Pancreas (tissue), 10 donors: ENCODE measurements around the gene TEX11. TPM values are rescaled to one million over a fixed set of nuclear protein-coding genes. Genes with fewer than 3 reads are reported as not detected.
"Not testable (repeated sequence)": the region's sequence is repeated elsewhere in the genome, so short reads cannot be mapped to it uniquely, and the experiment has no call there.

Source experiments
- ATAC-seq, 4 donors: fragments of 200-7000 bp; cut with Tn5 transposase; one replicate each; pipeline versions ENCODE4 v1.8.0 to v1.9.1; 2020; ENCODE audit warnings: mild to moderate bottlenecking in 4 of 4, moderate library complexity in 4 of 4
- DNase-seq, 6 donors: peaks; one replicate each; pipeline ENCODE4 v3.0.0-alpha.2; 2020
- FAIRE-seq: peaks from 2 replicates; lab custom pipeline; 2012; peaks lifted over from hg19 to GRCh38; lab: Jason Lieb, UNC
- H3K27ac ChIP-seq, 4 donors: fragments of 200-600 bp; sonication (generic); 1 replicate in 3 of 4; 2 replicates in 1 of 4; pipeline versions ENCODE4 v1.5.0 to v1.8.0; 2020
- H3K27me3 ChIP-seq, 4 donors: fragments of 200-600 bp; one replicate each; pipeline ENCODE4 v1.8.0; 2021
- H3K36me3 ChIP-seq, 3 donors: fragments of 200-600 bp; sonication (generic) in 1 of 3; one replicate each; pipeline versions ENCODE4 v1.5.0 to v1.8.0; 2020 to 2021
- H3K4me1 ChIP-seq, 3 donors: fragments of 200-600 bp; one replicate each; pipeline ENCODE4 v1.8.0; 2021
- H3K4me3 ChIP-seq, 4 donors: fragments of 200-600 bp; sonication (generic) in 2 of 4; one replicate each; pipeline versions ENCODE4 v1.5.0 to v1.8.0; 2020 to 2021
- H3K9me3 ChIP-seq, 4 donors: fragments of 200-600 bp; one replicate each; pipeline ENCODE4 v1.8.0; 2021
- WGBS, 2 donors: extraction: QIAGEN DNeasy Blood & Tissue Kit; methylation state at CpG; one replicate each; pipeline ENCODE4 v1.1.7; 2013; 5-methylcytosine and 5-hydroxymethylcytosine counted together
- intact Hi-C, 3 donors: fragments of 100-400 bp; cut with DNase I; formaldehyde crosslinking; loops; one replicate each; pipeline versions ENCODE4 v1.11.1 to v1.14.2; 2022
- polyA plus RNA-seq, 2 donors: library from polyadenylated mRNA; stranded (reverse); fragments of 200-250 nt; gene quantifications; one replicate each; pipeline ENCODE4 v1.2.3, GENCODE V29; 2013
- total RNA-seq, 6 donors: library from RNA; stranded (reverse); fragmentation: NEBNext Ultra II Directional in 4 of 6; extraction: Animal tissue kit (Norgen Biotek cat#: 25700) in 4 of 6; gene quantifications; one replicate each; pipeline versions ENCODE4 v1.2.1 to v1.2.4, GENCODE V29; 2021 to 2023
- TF ChIP-seq, protein P1 (sequence below), 4 donors: fragments of 200-600 bp; sonication (generic) in 3 of 4; IDR thresholded peaks; one replicate each; pipeline versions ENCODE4 v1.5.0 to v1.8.0; 2021; ENCODE audit warnings: antibody characterized with exemption in 4 of 4
- donor health status: healthy with polysubstance abuse.
- donor health status: DM: no; HTN: no; CAD: no; lungs with moderate emphysema.
- donor health status: DM: no; HTN: no; CAD: no.
- donor health status: control.
- donor health status: control.
- donor health status: Bipolar disorder and iron deficiency.
- donor health status: DM: yes; HTN: yes; CAD: no.
- donor health status: DM: no; HTN: no; CAD: no.
- donor health status: DM: no; HTN: no; CAD: no.
- donor health status: DM: yes; HTN: yes; CAD: no.

TEX11 gene
- total and polyA plus RNA-seq, 8 donors: 0.75 to 9.0 (median 3.5) TPM

DNA sequence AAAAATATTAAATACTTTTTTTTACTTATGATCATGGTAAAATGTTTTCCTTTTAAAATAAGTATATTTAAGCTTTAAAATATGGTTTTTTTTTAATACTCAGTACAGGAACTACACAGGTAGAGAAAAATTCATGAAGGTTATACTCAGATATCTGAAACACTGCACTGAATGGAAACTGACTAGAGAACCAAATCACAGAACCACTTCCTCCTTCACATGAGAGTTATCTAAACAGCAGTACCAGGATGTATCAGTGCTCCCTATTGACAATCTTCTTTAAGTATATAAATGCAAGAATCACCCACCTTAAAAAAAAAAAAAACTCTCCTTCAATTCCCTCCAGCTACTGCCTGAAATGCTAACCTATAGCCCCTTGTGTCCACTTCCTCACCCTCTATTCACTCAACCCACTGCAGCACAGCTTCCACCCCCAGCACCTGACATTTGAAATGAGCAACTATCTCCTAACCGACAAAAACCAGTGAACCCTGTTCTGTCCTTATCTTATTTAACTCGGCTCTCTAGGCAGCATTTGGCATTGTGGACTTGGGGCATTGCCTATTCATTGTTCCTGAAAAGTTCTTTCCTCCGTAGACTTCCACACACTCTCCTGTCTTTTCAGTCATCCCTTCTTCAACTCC, 13.3 kb upstream of the TEX11 start:
- FAIRE-seq (no peak), DNase-seq (no peak), ATAC-seq (no peak)
- Histone ChIP-seq H3K4me1 (no peaks in the 10 kb centered on the region), H3K36me3 (no peaks in the 10 kb centered on the region), H3K27me3 (peaks cover 0 to 20% (median 0%) of the 10 kb centered on the region in 4 donors), H3K4me3 (no peak overlapping the region), H3K9me3 (no peaks in the 10 kb centered on the region), H3K27ac (no peak overlapping the region)
- intact Hi-C loops: no loop called here
- 10 to 18% methylated on average over 3 of the region's 3 CpGs for WGBS, 2 donors
- TF ChIP-seq, protein P1, sequence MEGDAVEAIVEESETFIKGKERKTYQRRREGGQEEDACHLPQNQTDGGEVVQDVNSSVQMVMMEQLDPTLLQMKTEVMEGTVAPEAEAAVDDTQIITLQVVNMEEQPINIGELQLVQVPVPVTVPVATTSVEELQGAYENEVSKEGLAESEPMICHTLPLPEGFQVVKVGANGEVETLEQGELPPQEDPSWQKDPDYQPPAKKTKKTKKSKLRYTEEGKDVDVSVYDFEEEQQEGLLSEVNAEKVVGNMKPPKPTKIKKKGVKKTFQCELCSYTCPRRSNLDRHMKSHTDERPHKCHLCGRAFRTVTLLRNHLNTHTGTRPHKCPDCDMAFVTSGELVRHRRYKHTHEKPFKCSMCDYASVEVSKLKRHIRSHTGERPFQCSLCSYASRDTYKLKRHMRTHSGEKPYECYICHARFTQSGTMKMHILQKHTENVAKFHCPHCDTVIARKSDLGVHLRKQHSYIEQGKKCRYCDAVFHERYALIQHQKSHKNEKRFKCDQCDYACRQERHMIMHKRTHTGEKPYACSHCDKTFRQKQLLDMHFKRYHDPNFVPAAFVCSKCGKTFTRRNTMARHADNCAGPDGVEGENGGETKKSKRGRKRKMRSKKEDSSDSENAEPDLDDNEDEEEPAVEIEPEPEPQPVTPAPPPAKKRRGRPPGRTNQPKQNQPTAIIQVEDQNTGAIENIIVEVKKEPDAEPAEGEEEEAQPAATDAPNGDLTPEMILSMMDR (IDR thresholded peaks at IDR 0.05): no peak

- no peaks in the 10 kb centered on the region for H3K27me3 ChIP-seq
- no peak overlapping the region for H3K27ac ChIP-seq
- H3K36me3 ChIP-seq: no peaks in the 10 kb centered on the region
- WGBS, 2 donors: 81 to 88% methylated on average over 4 of the region's 4 CpGs
- intact Hi-C loops: no loop called here
- H3K4me3 ChIP-seq: no peak overlapping the region
- DNase-seq: no peak
- no peak for FAIRE-seq
- TF ChIP-seq, protein P1 (IDR thresholded peaks at IDR 0.05): no peak
- no peaks in the 10 kb centered on the region for H3K4me1 ChIP-seq
- ATAC-seq: no peak
- H3K9me3 ChIP-seq: no peaks in the 10 kb centered on the region
Measured at GRCh38 chrX:70916754-70917153, 8.2 kb upstream of the TEX11 start.

DNA sequence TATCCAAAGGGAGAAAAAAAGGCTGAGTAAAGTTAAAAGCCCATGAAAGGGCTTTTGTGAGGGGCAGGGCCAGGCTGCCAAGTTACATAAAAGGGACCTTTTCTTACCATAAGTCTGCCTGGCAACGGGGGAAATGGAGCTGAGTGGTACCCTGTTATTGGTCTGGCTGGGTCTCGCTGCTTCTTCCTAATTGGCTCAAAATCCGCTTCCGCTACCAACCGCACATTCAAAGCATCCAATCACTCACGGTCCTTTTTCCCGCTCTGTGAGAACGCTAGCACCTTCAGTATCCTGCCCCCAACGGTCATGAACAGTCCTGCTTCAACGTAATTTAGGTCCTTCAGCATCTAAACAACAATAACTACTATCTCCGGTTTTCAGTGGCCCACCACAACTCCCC, 611 bp downstream of the TEX11 start:
- no peak for ATAC-seq
- intact Hi-C loops: no loop called here
- WGBS, 2 donors: 86 to 89% methylated on average over 11 of the region's 11 CpGs

DNA sequence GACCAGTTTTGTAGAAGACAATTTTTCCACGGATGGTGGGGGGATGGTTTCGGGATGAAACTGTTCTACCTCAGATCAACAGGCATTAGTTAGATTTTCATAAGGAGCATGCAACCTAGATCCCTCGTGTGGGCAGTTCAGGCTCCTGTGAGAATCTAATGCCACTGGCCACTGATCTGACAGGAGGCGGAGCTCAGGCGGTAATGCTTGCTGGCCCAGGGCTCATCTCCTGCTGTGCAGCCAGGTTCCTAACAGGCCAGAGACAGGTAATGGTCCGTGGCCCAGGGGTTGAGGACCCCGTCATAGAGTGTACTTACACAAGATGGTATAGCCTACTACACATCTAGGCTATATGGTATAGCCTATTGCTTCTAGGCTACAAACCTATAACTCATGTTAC, 7.0 kb downstream of the TEX11 start:
- H3K4me3 ChIP-seq: no peak overlapping the region
- TF ChIP-seq, protein P1 (IDR thresholded peaks at IDR 0.05): no peak
- no peaks in the 10 kb centered on the region for H3K36me3 ChIP-seq
- ATAC-seq (no peak), FAIRE-seq (no peak), DNase-seq (no peak)
- H3K27me3 ChIP-seq: peaks cover 0 to 3% (median 0%) of the 10 kb centered on the region in 4 donors
- no peaks in the 10 kb centered on the region for H3K4me1 ChIP-seq
- H3K9me3 ChIP-seq: no peaks in the 10 kb centered on the region
- 59% methylated on average over 7 of the region's 7 CpGs for WGBS, 2 donors
- intact Hi-C loops: no loop called here
- no peak overlapping the region for H3K27ac ChIP-seq

More for the DNA sequence above, 611 bp downstream of the TEX11 start:
- H3K9me3 ChIP-seq: no peaks in the 10 kb centered on the region
- DNase-seq (no peak), FAIRE-seq (no peak)
- no peak overlapping the region for H3K4me3 ChIP-seq
- H3K27me3 ChIP-seq: no peaks in the 10 kb centered on the region
- H3K4me1 ChIP-seq: no peaks in the 10 kb centered on the region
- TF ChIP-seq, protein P1 (IDR thresholded peaks at IDR 0.05): no peak
- no peaks in the 10 kb centered on the region for H3K36me3 ChIP-seq
- H3K27ac ChIP-seq: no peak overlapping the region

- DNase-seq, H3K9me3 ChIP-seq, H3K4me3 ChIP-seq, H3K36me3 ChIP-seq, ATAC-seq, H3K27me3 ChIP-seq, intact Hi-C loops, H3K27ac ChIP-seq, FAIRE-seq, H3K4me1 ChIP-seq: not testable (repeated sequence)
- 20 to 31% methylated on average over 6 of the region's 6 CpGs for WGBS, 2 donors
Measured at GRCh38 chrX:70890441-70890840, 18.1 kb downstream of the TEX11 start.
